ENCODE data around the gene CCDC102A. TPM values are rescaled to one million over a fixed set of nuclear protein-coding genes. Genes with fewer than 3 reads are reported as not detected.

Gene CCDC102A
- total and polyA plus RNA-seq, 8 donors = 1.7 to 14.5 (median 4.1) TPM; not detected in 1

- peak overlapping the region; percentile 97 to 100 (median 98) for H3K4me3 ChIP-seq
- peaks cover 13 to 31% (median 30%) of the 10 kb centered on the region in 4 donors for H3K4me1 ChIP-seq
- no peaks in the 10 kb centered on the region for H3K27me3 ChIP-seq
- H3K9me3 ChIP-seq = no peaks in the 10 kb centered on the region
- DNase-seq = no peak
- WGBS, 5 donors = 0 to 2% (median 1%) methylated on average over 7 to 16 of the region's 16 CpGs
- H3K36me3 ChIP-seq = peaks cover 41 to 81% (median 79%) of the 10 kb centered on the region in 4 donors
- TF ChIP-seq POLR2A (IDR thresholded peaks at IDR 0.05) (no peak), EP300 (IDR thresholded peaks at IDR 0.05) (no peak), CTCF (IDR thresholded peaks at IDR 0.05) (no peak), POLR2AphosphoS5 (IDR thresholded peaks at IDR 0.05) (no peak)
- H3K27ac ChIP-seq = peak overlapping the region; percentile 88 to 93 (median 91)
- intact Hi-C loops (cut with DNase I; ENCODE audit: low total_unique reads) = no loop called here
Measured at GRCh38 chr16:57462978-57463362, 73.4 kb downstream of the CCDC102A start.

GRCh38 chr16:57462209-57462977 lies 74.0 kb downstream of the CCDC102A start, which contains the start of gene POLR2C:
TSS of gene POLR2C (plus strand) at chr16:57462679. CDS start at chr16:57462725, 46 bp downstream.
- 1 to 2% (median 1%) methylated on average over 14 to 47 of the region's 47 CpGs for WGBS, 5 donors
- TF ChIP-seq POLR2A (IDR thresholded peaks at IDR 0.05) (peak in 1 of 4 donors; percentile 68), EP300 (IDR thresholded peaks at IDR 0.05) (no peak), CTCF (IDR thresholded peaks at IDR 0.05) (peak in 6 of 7 experiments; percentile 28 to 99 (median 96)), POLR2AphosphoS5 (IDR thresholded peaks at IDR 0.05) (peak; percentile 91 to 100 (median 98))
- H3K27ac ChIP-seq = peak within 1 kb of the TSS; percentile 88 to 93 (median 91)
- peak; percentile 92 to 97 for DNase-seq
- no peaks in the 10 kb centered on the region for H3K27me3 ChIP-seq
- intact Hi-C loops (cut with DNase I; ENCODE audit: low total_unique reads) = no loop called here
- peaks cover 13 to 31% (median 30%) of the 10 kb centered on the region in 4 donors for H3K4me1 ChIP-seq
- H3K9me3 ChIP-seq = no peaks in the 10 kb centered on the region
- peaks cover 47 to 81% (median 79%) of the 10 kb centered on the region in 4 donors for H3K36me3 ChIP-seq
- peak within 1 kb of the TSS; percentile 97 to 100 (median 98) for H3K4me3 ChIP-seq

Other genes with a start within 250 kb of the CCDC102A start
- under 1 TPM in 1 of 5 donors, not detected in 4; 0.37 TPM for gene CCL22, start 177.8 kb downstream of the CCDC102A start, total RNA-seq
- under 1 TPM; 0.12 to 0.45 (median 0.15) TPM for gene CCL22, start 177.8 kb downstream of the CCDC102A start, polyA plus RNA-seq
- gene CX3CL1, start 164.1 kb downstream of the CCDC102A start, total RNA-seq = 10 to 100 TPM in 1 of 5 donors, 1 to 10 TPM in 2, not detected in 2; 1.3 to 43.8 (median 7.1) TPM
- gene CX3CL1, start 164.1 kb downstream of the CCDC102A start, polyA plus RNA-seq = 10 to 100 TPM in 1 of 3 donors, 1 to 10 TPM in 2; 3.2 to 11.5 (median 6.4) TPM
- not detected for gene CCL17, start 131.8 kb downstream of the CCDC102A start, total RNA-seq
- gene CCL17, start 131.8 kb downstream of the CCDC102A start, polyA plus RNA-seq = 1 to 10 TPM in 1 of 3 donors, not detected in 2; 3.9 TPM
- gene CIAPIN1, start 89.2 kb downstream of the CCDC102A start, total RNA-seq = 100 to 1,000 TPM in 1 of 5 donors, 10 to 100 TPM in 4; 14.0 to 146 (median 37.7) TPM
- 10 to 100 TPM; 18.6 to 35.9 (median 29.6) TPM for gene CIAPIN1, start 89.2 kb downstream of the CCDC102A start, polyA plus RNA-seq
- gene COQ9, start 89.1 kb downstream of the CCDC102A start, total RNA-seq = 100 to 1,000 TPM in 1 of 5 donors, 10 to 100 TPM in 4; 40.6 to 108 (median 58.9) TPM
- 10 to 100 TPM; 56.4 to 79.3 (median 74.5) TPM for gene COQ9, start 89.1 kb downstream of the CCDC102A start, polyA plus RNA-seq
- gene POLR2C, start 73.9 kb downstream of the CCDC102A start, total RNA-seq = 100 to 1,000 TPM in 2 of 5 donors, 10 to 100 TPM in 3; 60.0 to 162 (median 84.4) TPM
- gene POLR2C, start 73.9 kb downstream of the CCDC102A start, polyA plus RNA-seq = 10 to 100 TPM; 31.8 to 56.1 (median 48.9) TPM
- gene DOK4, start 50.1 kb downstream of the CCDC102A start, total RNA-seq = 10 to 100 TPM; 11.2 to 51.0 (median 23.9) TPM
- gene DOK4, start 50.1 kb downstream of the CCDC102A start, polyA plus RNA-seq = 10 to 100 TPM; 21.5 to 55.9 (median 44.6) TPM
- gene ADGRG5, start 6.1 kb upstream of the CCDC102A start, total RNA-seq = 1 to 10 TPM in 1 of 5 donors, under 1 TPM in 2, not detected in 2; under 0.01 to 1.4 (median 0.18) TPM
- gene ADGRG5, start 6.1 kb upstream of the CCDC102A start, polyA plus RNA-seq = under 1 TPM; 0.19 to 0.80 (median 0.76) TPM
- 10 to 100 TPM; 17.4 to 84.8 (median 47.2) TPM for gene ADGRG1, start 92.1 kb upstream of the CCDC102A start, total RNA-seq
- 10 to 100 TPM in 2 of 3 donors, 1 to 10 TPM in 1; 8.9 to 30.9 (median 21.7) TPM for gene ADGRG1, start 92.1 kb upstream of the CCDC102A start, polyA plus RNA-seq
- gene ADGRG3, start 131.7 kb upstream of the CCDC102A start, total RNA-seq = 10 to 100 TPM in 1 of 5 donors, 1 to 10 TPM in 2, not detected in 2; 1.7 to 50.2 (median 7.7) TPM
- gene ADGRG3, start 131.7 kb upstream of the CCDC102A start, polyA plus RNA-seq = 1 to 10 TPM in 1 of 3 donors, under 1 TPM in 2; 0.46 to 1.7 (median 0.95) TPM
- gene DRC7, start 158.2 kb upstream of the CCDC102A start, total RNA-seq = not detected
- not detected for gene DRC7, start 158.2 kb upstream of the CCDC102A start, polyA plus RNA-seq
- 10 to 100 TPM in 4 of 5 donors, 1 to 10 TPM in 1; 6.7 to 58.5 (median 25.7) TPM for gene KATNB1, start 199.2 kb upstream of the CCDC102A start, total RNA-seq
- gene KATNB1, start 199.2 kb upstream of the CCDC102A start, polyA plus RNA-seq = 10 to 100 TPM; 12.7 to 13.5 (median 13.3) TPM